NCI-H2171 treated with DMSO at 0.1 percent for 48 hours (cell line): Measurements from ENCODE around the gene SLC25A44.

ENCODE experiments used
- DNase-seq: peaks from one replicate; lab custom pipeline; 2025; lab: John Stamatoyannopoulos, UW

Gene SLC25A44, protein sequence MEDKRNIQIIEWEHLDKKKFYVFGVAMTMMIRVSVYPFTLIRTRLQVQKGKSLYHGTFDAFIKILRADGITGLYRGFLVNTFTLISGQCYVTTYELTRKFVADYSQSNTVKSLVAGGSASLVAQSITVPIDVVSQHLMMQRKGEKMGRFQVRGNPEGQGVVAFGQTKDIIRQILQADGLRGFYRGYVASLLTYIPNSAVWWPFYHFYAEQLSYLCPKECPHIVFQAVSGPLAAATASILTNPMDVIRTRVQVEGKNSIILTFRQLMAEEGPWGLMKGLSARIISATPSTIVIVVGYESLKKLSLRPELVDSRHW

GRCh38 chr1:156193488-156194299 is at the start of gene SLC25A44:
Gene SLC25A44 (plus strand): TSS chr1:156194104. CDS start chr1:156199848, 5,744 bp downstream.
- DNase-seq: peak; percentile 99

DNA sequence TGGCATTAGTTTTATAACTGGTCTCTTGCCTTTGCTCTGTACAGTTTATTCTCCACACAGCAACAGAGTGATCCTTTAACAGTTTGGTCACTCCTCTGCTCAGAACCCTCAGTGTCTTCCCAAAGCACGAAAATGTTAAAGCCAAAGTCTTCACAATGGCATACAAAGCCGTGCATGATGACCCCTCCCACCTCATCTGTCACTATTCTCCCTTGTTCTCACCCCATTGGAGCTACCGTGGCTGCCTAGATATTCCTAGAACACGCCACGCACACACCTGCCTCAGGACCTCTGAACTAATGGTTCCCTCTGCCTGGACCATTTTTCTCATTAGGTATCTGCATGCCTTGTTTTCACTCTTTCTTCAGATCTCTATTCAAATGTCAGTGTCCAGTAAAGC is 49.2 kb upstream of the SLC25A44 start:
- no peak for DNase-seq

DNA sequence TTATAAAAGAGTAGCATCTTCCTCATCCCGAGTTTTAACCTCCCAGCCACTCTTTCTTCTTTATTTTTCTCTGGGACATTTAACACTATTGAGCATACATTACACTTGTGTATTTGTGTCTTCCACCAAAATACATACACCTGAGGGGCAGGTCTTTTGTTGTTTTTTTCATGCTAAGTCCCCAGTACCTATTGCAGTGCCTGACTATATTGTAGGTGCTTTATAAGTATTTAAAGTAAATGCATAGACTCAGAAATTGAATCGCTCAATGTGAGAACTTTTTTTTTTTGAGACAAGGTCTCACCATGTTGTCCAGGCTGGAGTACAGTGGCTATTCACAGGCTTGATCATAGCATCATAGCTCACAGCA is 48.3 kb upstream of the SLC25A44 start:
- no peak for DNase-seq

- DNase-seq: peak; percentile 81
Measured at GRCh38 chr1:156146020-156146768, 47.7 kb upstream of the SLC25A44 start.

DNA sequence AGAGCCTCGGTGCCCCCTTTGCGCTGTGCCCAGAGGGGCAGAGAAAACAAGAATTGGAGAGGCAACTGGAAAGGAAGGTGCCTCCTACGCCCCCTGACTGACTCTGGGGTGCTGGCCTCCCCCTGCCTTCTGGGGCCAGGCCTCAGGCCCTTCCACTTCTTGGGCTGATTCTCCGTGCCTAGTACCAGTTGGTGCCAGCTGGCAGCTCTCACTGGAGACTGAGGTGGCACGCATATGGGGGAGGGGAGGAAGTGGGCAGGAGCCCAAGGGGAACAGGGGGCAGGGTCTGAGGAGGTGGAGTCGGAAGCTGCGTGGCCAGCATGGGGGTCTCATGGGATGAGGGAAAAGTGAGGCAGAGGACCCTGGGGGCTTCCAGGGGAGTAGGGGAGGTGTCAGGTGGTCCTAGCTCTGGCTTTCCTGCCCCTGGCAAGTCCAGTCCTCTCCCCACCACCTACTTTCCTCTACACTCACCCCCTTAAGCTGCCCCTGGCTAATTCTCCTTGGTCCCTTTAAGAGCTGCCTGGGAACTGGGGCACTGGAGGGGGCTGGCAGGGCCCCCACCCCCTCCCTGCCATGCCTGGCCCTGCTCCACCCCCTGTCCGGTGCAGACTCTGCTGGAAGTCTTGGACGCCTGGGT is 47.0 kb upstream of the SLC25A44 start:
- DNase-seq: no peak

DNA sequence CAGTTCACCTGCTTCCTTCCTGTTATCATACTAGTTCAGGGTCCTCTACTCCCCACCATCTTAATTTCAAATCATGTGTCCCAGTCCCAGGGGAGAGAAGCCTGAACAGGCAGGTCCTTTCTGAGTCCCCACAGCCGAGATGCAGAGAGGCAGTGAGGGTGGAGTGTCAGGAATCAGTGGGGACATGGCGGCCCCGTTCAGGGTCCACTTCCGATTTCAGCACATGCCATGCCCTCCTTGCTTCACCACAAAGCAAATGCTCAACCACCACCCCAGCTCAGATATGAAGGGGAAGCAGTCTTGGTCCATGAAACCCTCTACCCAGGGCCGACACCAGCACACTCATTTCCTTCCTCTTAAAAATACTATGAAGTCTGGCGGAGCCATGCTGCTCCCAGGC is 45.7 kb upstream of the SLC25A44 start:
- no peak for DNase-seq

- no peak for DNase-seq
Measured at GRCh38 chr1:156149374-156150332, 44.3 kb upstream of the SLC25A44 start.

- no peak for DNase-seq
Measured at GRCh38 chr1:156150333-156151011, 43.4 kb upstream of the SLC25A44 start.

DNA sequence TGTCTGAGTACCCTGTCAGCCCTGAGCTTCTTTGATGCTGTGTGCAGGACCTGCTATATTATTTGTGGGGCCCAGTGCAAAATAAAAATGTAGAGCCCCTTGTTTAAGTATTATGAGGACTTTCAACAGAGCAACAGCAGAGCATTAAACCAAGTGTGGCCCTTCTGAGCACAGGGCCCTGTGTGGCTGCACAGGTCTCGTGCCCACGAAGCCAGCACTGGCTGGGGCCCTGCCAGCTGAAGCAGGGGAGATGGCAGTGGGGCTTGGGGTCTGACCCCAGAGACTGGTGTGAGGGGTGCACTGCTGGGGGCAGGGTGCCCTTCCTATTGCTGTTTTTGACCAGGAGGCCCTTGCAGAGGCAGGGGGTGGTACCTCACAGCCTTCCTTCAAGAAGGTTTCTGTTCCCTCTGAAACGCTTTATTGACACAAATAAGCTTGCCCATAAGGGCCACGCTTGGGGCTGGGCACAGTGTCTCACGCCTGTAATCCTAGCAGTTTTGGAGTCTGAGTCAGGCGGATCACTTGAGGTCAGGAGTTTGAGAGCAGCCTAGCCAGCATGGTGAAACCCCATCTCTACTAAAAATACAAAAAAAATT is 42.7 kb upstream of the SLC25A44 start:
- no peak for DNase-seq

GRCh38 chr1:156152628-156153027 is 41.3 kb upstream of the SLC25A44 start:
- no peak for DNase-seq

DNA sequence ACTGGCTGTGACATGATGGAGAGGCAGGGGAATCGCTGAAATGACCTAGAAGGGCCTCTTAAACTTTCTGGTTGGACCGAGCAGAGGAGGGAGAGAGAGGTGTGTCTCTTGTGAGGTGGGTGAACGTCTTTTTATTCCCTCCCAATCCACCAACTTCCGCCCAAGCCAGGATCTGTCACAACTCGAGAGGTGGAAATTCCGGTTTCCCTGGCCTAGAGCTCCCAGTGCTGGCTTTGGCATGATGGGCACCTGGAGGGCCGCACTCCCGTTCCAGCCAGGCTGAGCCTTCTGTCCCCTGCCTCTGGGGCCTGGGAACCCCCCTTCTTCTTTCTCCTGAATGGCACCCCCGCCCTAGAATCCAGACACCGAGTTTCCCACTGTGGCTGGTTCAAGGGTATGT is 40.5 kb upstream of the SLC25A44 start, which contains the start of gene SEMA4A:
SEMA4A (plus strand) TSS at position 224 of the 400 bp plus-strand sequence. CDS start 994 bp downstream, outside the sequence.
- DNase-seq: no peak

DNA sequence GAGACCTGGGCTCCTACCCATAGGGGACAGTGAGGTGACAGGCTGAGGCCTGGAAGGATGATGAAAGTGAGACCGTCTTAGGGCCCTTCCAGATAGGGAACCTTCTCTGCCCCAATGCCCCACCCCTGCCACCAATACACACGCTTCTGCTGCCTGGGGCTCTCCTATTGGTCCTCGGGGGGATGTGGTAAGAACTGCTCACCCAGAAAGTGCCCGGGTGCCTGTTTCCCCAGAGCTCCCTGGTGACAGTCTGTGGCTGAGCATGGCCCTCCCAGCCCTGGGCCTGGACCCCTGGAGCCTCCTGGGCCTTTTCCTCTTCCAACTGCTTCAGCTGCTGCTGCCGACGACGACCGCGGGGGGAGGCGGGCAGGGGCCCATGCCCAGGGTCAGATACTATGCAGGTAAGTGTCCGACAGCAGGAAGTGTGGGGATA is 39.6 kb upstream of the SLC25A44 start:
- no peak for DNase-seq

DNA sequence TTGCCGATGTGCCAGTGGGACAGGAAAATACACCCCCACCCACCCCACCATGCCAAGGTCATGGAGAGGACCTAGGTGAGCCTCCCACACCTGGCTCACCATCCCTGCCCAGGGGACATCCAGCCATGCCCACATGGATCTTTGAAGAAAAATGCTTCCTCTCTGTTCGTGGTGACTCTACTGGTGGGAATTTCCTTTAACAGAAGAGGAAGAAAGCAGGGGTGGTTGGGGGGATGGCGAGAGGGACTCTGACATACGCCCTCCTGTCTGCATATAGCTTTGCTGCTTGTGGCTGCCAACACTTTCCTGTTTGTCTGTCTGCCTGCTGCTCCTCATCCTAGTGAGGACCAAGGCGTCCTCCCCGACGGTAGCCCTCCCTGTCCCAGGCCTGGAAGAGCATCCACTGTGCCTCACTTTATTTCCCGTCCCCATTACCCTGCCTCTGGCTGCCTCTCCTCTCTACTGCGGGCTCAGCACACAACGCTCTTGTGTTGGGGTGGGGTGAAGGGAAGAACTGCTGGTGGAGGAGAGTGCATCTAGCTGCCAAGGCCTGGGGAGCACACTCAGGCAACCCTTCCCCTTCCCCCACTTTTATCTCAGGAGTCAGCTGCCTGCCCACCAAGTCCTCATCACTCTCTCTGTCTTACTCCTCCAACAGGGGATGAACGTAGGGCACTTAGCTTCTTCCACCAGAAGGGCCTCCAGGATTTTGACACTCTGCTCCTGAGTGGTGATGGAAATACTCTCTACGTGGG is 38.0 kb upstream of the SLC25A44 start:
- no peak for DNase-seq

DNA sequence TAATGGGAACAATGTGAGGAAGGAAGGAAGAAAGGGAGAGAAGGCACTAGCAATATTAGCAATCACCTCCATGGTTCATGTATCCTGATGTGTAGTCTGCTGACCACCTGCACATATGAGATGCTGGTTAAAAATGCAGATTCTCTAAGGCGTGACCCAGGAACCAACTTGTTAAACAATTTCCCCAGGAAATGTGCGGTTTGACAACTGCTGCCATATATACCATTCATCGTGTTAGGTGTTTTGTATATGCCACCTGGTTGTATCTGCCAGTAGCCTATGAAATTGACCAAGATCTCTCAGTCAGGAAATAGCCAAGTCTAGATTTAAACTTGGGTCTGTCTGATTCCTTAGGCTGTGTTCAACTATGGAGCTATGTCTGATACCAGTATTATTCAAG is 36.4 kb upstream of the SLC25A44 start:
- no peak for DNase-seq

- DNase-seq: no peak
Measured at GRCh38 chr1:156157966-156158365, 35.9 kb upstream of the SLC25A44 start.

GRCh38 chr1:156160000-156160742 is 33.7 kb upstream of the SLC25A44 start:
- no peak for DNase-seq

DNA sequence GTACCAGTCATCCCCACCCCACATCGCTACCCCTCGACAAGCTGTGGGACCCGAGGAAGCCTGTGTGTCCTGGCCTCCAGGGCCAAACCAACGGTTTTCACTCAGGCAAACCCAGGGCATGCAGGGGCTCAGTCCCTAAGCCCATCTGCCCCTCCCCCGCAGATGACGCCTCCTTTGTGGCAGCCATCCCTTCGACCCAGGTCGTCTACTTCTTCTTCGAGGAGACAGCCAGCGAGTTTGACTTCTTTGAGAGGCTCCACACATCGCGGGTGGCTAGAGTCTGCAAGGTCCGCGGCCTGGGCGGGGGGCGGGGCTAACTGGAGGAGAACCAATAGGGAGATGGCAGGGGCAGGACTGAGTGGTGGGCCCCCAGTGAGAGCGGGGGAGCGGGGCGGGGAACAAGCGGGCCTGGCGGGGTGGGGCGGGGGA is 33.1 kb upstream of the SLC25A44 start:
- DNase-seq: no peak

DNA sequence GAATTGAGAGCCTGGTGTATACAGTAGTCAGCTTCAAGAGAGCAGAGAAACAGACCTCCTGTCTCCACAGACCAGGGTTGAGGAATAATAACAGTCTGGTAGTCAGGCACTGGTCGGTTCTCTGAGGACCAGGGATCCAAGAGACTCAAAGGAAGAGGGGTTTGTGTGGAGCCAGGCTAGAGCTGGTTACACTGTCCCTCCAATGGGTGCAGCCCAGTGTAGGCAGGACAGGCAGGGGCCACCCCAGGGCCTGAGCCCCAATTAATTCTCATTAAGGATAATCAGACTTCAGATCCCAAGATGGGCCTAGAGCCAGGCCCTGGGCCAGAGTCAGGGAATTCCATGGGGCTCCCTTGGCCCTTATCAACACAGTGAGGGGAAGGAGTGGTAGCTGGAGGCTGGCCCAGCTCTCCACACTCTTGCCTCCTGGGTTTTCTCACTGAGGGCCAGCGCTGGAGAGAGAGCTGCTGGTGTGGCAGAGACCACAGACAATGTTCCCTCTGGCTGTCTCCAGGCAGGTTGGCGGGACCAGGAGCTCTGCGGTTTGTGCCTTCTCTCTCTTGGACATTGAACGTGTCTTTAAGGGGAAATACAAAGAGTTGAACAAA is 31.4 kb upstream of the SLC25A44 start:
- no peak for DNase-seq
